H1 (cell line): ENCODE data around the gene KRTAP15-1. TPM values are rescaled to one million over a fixed set of nuclear protein-coding genes. Genes with fewer than 3 reads are reported as not detected.

Experiments used
- CTCF ChIA-PET: fragments of 300-600 bp; sonication (Branson Sonifier 250); formaldehyde crosslinking; loops from one replicate; lab custom pipeline; 2021; ENCODE audit not compliant: partially characterized antibody; lab: Charles Lee
- POLR2A ChIA-PET: fragments of 300-600 bp; sonication (Branson Sonifier 250); formaldehyde crosslinking; loops from one replicate; lab custom pipeline; 2021; ENCODE audit warnings: inconsistent platforms; ENCODE audit not compliant: partially characterized antibody; lab: Charles Lee
- DNase-seq, 2 experiments: peaks; one replicate each; pipeline versions ENCODE4 v3.0.0 to v3.0.0-alpha.2; 2010 to 2022; ENCODE audit warnings: low spot score in 2 of 2, low read depth in 1 of 2, mixed read lengths in 1 of 2
- FAIRE-seq: peaks from 2 replicates; lab custom pipeline; 2011; peaks lifted over from hg19 to GRCh38; lab: Jason Lieb, UNC
- H2AFZ ChIP-seq: 2 replicates; pipeline ENCODE4 v1.8.1; 2012; ENCODE audit warnings: low read length, inconsistent platforms
- H2AK5ac ChIP-seq: 2 replicates; pipeline ENCODE4 v1.6.1; 2013; ENCODE audit warnings: low read depth, low read length
- H2BK120ac ChIP-seq: replicated peaks from 2 replicates; pipeline ENCODE3; 2013; ENCODE audit warnings: low read depth, low read length, inconsistent platforms
- H2BK12ac ChIP-seq: 2 replicates; pipeline ENCODE4 v1.6.1; 2013; ENCODE audit warnings: low read depth, low read length
- H2BK15ac ChIP-seq: 2 replicates; pipeline ENCODE4 v1.6.1; 2013; ENCODE audit warnings: low read length
- H2BK20ac ChIP-seq: 2 replicates; pipeline ENCODE4 v1.6.1; 2013; ENCODE audit warnings: low read length
- H2BK5ac ChIP-seq: 2 replicates; pipeline ENCODE4 v1.6.1; 2013; ENCODE audit warnings: low read depth, low read length
- H3K14ac ChIP-seq: 2 replicates; pipeline ENCODE4 v1.6.1; 2013; ENCODE audit warnings: inconsistent platforms; ENCODE audit not compliant: insufficient read length
- H3K18ac ChIP-seq: 2 replicates; pipeline ENCODE4 v1.6.1; 2013; ENCODE audit warnings: low read length; ENCODE audit errors: extremely low read depth
- H3K23ac ChIP-seq: 2 replicates; pipeline ENCODE4 v1.6.1; 2013; ENCODE audit warnings: inconsistent platforms; ENCODE audit not compliant: insufficient read length
- H3K23me2 ChIP-seq: 2 replicates; pipeline ENCODE4 v1.6.1; 2013; ENCODE audit warnings: low read depth, low read length
- H3K27ac ChIP-seq: 2 replicates; pipeline ENCODE4 v1.6.1; 2011; ENCODE audit warnings: low read depth, low read length, inconsistent platforms
- H3K27me3 ChIP-seq, 4 experiments: replicated peaks in 1 of 4; 1 replicate in 1 of 4; 2 replicates in 3 of 4; pipeline versions ENCODE4 v1.6.1 to v1.8.1; 2011 to 2013; ENCODE audit warnings: low read length in 3 of 4, mild to moderate bottlenecking in 3 of 4, inconsistent platforms in 2 of 4, mixed read lengths in 2 of 4, moderate library complexity in 1 of 4; ENCODE audit not compliant: control insufficient read depth in 3 of 4, insufficient read depth in 3 of 4; ENCODE audit errors: extremely low read depth in 1 of 4
- H3K36me3 ChIP-seq, 4 experiments: 2 replicates each; pipeline versions ENCODE4 v1.6.1 to v1.8.1; 2011 to 2013; ENCODE audit warnings: mild to moderate bottlenecking in 4 of 4, low read length in 3 of 4, moderate library complexity in 2 of 4, control low read depth in 1 of 4, inconsistent platforms in 1 of 4; ENCODE audit not compliant: insufficient read depth in 4 of 4, control insufficient read depth in 2 of 4
- H3K4ac ChIP-seq: replicated peaks from 2 replicates; pipeline ENCODE3; 2013; ENCODE audit warnings: low read length, low read depth, mixed read lengths, inconsistent platforms; ENCODE audit not compliant: insufficient read length
- H3K4me1 ChIP-seq, 4 experiments: replicated peaks in 1 of 4; 1 replicate in 1 of 4; 2 replicates in 3 of 4; pipeline versions ENCODE4 v1.6.1 to v1.8.1; 2011 to 2013; ENCODE audit warnings: low read length in 3 of 4, inconsistent platforms in 2 of 4, mixed read lengths in 1 of 4; ENCODE audit not compliant: insufficient read depth in 4 of 4, control insufficient read depth in 3 of 4
- H3K4me2 ChIP-seq, 2 experiments: 2 replicates each; pipeline versions ENCODE4 v1.6.1 to v1.8.1; 2011 to 2013; ENCODE audit warnings: low read depth in 2 of 2, low read length in 2 of 2, control low read depth in 1 of 2, inconsistent platforms in 1 of 2, mild to moderate bottlenecking in 1 of 2; ENCODE audit not compliant: insufficient read depth in 1 of 2
- H3K4me3 ChIP-seq, 4 experiments: fragments of 200-600, 300-600 bp in 1 of 4; sonication (generic), shearing (Covaris generic), sonication (Bioruptor Twin) in 1 of 4; 2 replicates each; pipeline versions ENCODE4 v1.5.1 to v1.8.1; 2011 to 2016; ENCODE audit warnings: low read length in 4 of 4, low read depth in 3 of 4, control low read depth in 2 of 4, inconsistent platforms in 2 of 4, mild to moderate bottlenecking in 2 of 4, mixed read lengths in 1 of 4, moderate library complexity in 1 of 4; ENCODE audit not compliant: insufficient read depth in 2 of 4; ENCODE audit errors: extremely low read depth in 1 of 4
- H3K56ac ChIP-seq: replicated peaks from 2 replicates; pipeline ENCODE3; 2013; ENCODE audit warnings: low read depth, mild to moderate bottlenecking, mixed read lengths, low read length, inconsistent platforms; ENCODE audit not compliant: insufficient read length
- H3K79me1 ChIP-seq: 2 replicates; pipeline ENCODE4 v1.6.1; 2013; ENCODE audit warnings: low read depth, low read length, control low read depth
- H3K79me2 ChIP-seq, 2 experiments: 2 replicates each; pipeline versions ENCODE4 v1.6.1 to v1.8.1; 2012 to 2013; ENCODE audit warnings: low read length in 2 of 2, mild to moderate bottlenecking in 2 of 2, inconsistent platforms in 1 of 2; ENCODE audit not compliant: insufficient read depth in 2 of 2, control insufficient read depth in 1 of 2
- H3K9ac ChIP-seq, 4 experiments: replicated peaks in 1 of 4; 1 replicate in 1 of 4; 2 replicates in 3 of 4; pipeline versions ENCODE4 v1.6.1 to v1.8.1; 2011 to 2013; ENCODE audit warnings: low read depth in 3 of 4, low read length in 3 of 4, control low read depth in 2 of 4, mild to moderate bottlenecking in 2 of 4, moderate library complexity in 2 of 4, inconsistent platforms in 1 of 4; ENCODE audit errors: extremely low read depth in 1 of 4
- H3K9me3 ChIP-seq, 2 experiments: 2 replicates each; pipeline versions ENCODE4 v1.6.1 to v1.8.1; 2012 to 2013; ENCODE audit warnings: mild to moderate bottlenecking in 2 of 2, moderate library complexity in 2 of 2, control low read depth in 1 of 2, inconsistent platforms in 1 of 2, low read depth in 1 of 2, low read length in 1 of 2, mixed read lengths in 1 of 2; ENCODE audit not compliant: insufficient read depth in 2 of 2
- H4K20me1 ChIP-seq, 2 experiments: replicated peaks in 1 of 2; 2 replicates each; pipeline versions ENCODE3 to v1.8.1; 2011 to 2013; ENCODE audit warnings: inconsistent platforms in 2 of 2, low read length in 2 of 2, mild to moderate bottlenecking in 1 of 2; ENCODE audit not compliant: insufficient read depth in 2 of 2, control insufficient read depth in 1 of 2
- H4K5ac ChIP-seq: 2 replicates; pipeline ENCODE4 v1.6.1; 2013; ENCODE audit warnings: low read length, low read depth, mixed read lengths, inconsistent platforms; ENCODE audit not compliant: insufficient read length
- H4K8ac ChIP-seq: 2 replicates; pipeline ENCODE4 v1.8.0; 2013; ENCODE audit warnings: mild to moderate bottlenecking, moderate library complexity, low read length, inconsistent platforms; ENCODE audit not compliant: insufficient read depth; ENCODE audit errors: extremely low read depth
- H4K91ac ChIP-seq: replicated peaks from 2 replicates; pipeline ENCODE3; 2013; ENCODE audit warnings: low read length, mixed read lengths, inconsistent platforms; ENCODE audit not compliant: insufficient read length
- KDM4A ChIP-seq: IDR thresholded peaks from one replicate; pipeline ENCODE4 v1.7.1; 2012; ENCODE audit warnings: low read depth, mild to moderate bottlenecking, moderate library complexity, low read length, inconsistent platforms; ENCODE audit not compliant: severe bottlenecking
- NANOG ChIP-seq: IDR thresholded peaks from 2 replicates; pipeline ENCODE4 v1.6.1; 2011; ENCODE audit warnings: low read length, low read depth, mild to moderate bottlenecking, inconsistent platforms; ENCODE audit not compliant: insufficient read depth, poor library complexity, severe bottlenecking
- SAP30 ChIP-seq: fragments of 300-600 bp; sonication (generic); IDR thresholded peaks from 2 replicates; pipeline ENCODE4 v1.7.1; 2012; ENCODE audit warnings: low read length, moderate library complexity, mild to moderate bottlenecking, inconsistent platforms; ENCODE audit not compliant: insufficient read depth, insufficient replicate concordance
- SIRT6 ChIP-seq: IDR thresholded peaks from one replicate; pipeline ENCODE4 v1.7.1; 2012; ENCODE audit warnings: low read length, inconsistent platforms
- SP1 ChIP-seq: IDR thresholded peaks from 2 replicates; pipeline ENCODE4 v1.6.1; 2011; ENCODE audit warnings: low read depth, low read length
- TEAD4 ChIP-seq: IDR thresholded peaks from 2 replicates; pipeline ENCODE4 v1.6.1; 2012; ENCODE audit warnings: low read depth, low read length, inconsistent platforms, mixed read lengths
- YY1 ChIP-seq: IDR thresholded peaks from 2 replicates; pipeline ENCODE4 v1.6.1; 2011; ENCODE audit warnings: low read depth, mild to moderate bottlenecking, low read length
- WGBS, 2 experiments: shearing (Covaris generic) in 1 of 2; methylation state at CpG; one replicate each; pipeline versions ENCODE4 v1.1.6 to v1.1.7; 2013 to 2015; ENCODE audit warnings: low lambda C conversion rate in 2 of 2, mixed read lengths in 2 of 2, inconsistent platforms in 1 of 2, low coverage in 1 of 2, missing lambda C conversion rate in 1 of 2; ENCODE audit not compliant: insufficient replicate concordance in 2 of 2, insufficient coverage in 1 of 2, insufficient read length in 1 of 2; ENCODE audit errors: extremely low coverage in 1 of 2, missing lambda C conversion rate in 1 of 2; 5-methylcytosine and 5-hydroxymethylcytosine counted together
- polyA plus RNA-seq, 7 experiments: library from polyadenylated mRNA; depleted of rRNA in 3 of 7; stranded (reverse) in 5 of 7; unstranded in 2 of 7; fragments of >200 nt in 5 of 7; fragments of 200-250 nt in 2 of 7; gene quantifications; 1 replicate in 5 of 7; 2 replicates in 1 of 7; 4 replicates in 1 of 7; pipeline versions ENCODE4 v1.2.1 to v1.2.3, GENCODE V29; 2011 to 2013; ENCODE audit warnings: missing spikeins in 2 of 7, mixed read lengths in 2 of 7
- total RNA-seq: library from RNA; stranded (reverse); fragmentation: NEBNext Ultra II Directional; extraction: Animal tissue kit (Norgen Biotek cat#: 25700); gene quantifications from 2 replicates; pipeline ENCODE4 v1.2.1, GENCODE V29; 2021

KRTAP15-1 gene
- total and polyA plus RNA-seq, 2 of the 8 experiments (the other 6 are each of a cell fraction or from before 2014, with no cell fraction given), result not detected

DNA sequence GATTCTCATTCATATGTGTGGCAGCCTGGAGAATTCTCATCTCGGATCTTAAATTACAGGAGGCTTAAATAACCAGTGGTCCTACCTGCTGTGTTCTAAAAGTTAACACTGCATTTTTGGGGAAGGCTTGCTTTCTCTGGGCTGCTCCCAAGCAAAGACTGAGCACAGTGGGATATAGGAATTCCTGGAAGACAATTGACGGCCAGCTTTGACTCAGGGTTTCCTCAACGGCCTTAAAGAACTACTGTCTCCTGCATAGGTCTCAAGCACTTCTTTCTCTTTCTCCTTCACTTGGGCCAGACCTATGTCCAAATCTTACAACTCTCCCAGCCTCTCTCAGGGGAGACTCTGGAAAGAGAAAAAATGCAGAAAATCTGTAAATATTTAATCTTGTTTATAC lies 13.3 kb upstream of the KRTAP15-1 start:
- no peak overlapping the region for H3K14ac ChIP-seq
- no peak overlapping the region for H3K4me3 ChIP-seq
- H2BK5ac ChIP-seq, result no peak overlapping the region
- no peak overlapping the region for H4K5ac ChIP-seq
- H3K56ac ChIP-seq, result no peak overlapping the region
- 0 out of 2 replicates have a peak overlapping the region, but pooled peaks have one; percentile 72 for H2BK12ac ChIP-seq
- no peak overlapping the region for H2BK20ac ChIP-seq
- H3K27ac ChIP-seq, result no peak overlapping the region
- WGBS, 2 experiments, result 16% methylated on average over 3 of the region's 3 CpGs; no CpG with 5 or more reads in 1 of the 2 experiments
- peaks cover 7 to 10% of the 10 kb centered on the region in 2 experiments; a peak in 3 of 4 replicates for H3K9me3 ChIP-seq
- TF ChIP-seq YY1, result 0 out of 2 replicates have a peak, but pooled peaks have one; percentile 24
- peak; percentile 31 for TF ChIP-seq NANOG
- TF ChIP-seq SP1, result peak; percentile 58; the same call in 1 of the 2 replicates
- TF ChIP-seq TEAD4, result peak; percentile 88
- no peak for TF ChIP-seq KDM4A
- TF ChIP-seq SIRT6, result no peak
- TF ChIP-seq SAP30, result no peak
- no peak overlapping the region for H3K4ac ChIP-seq
- ChIA-PET CTCF (interaction anchor here (1.7 kb wide), 1 partner anchor 37 kb away, joined by 5 read pairs; no protein-coding TSS in a partner anchor), POLR2A (no interaction called here)
- H3K23ac ChIP-seq, result no peak overlapping the region
- no peaks in the 10 kb centered on the region for H3K23me2 ChIP-seq
- H2BK120ac ChIP-seq, result no peak overlapping the region
- peaks cover 2 to 15% (median 6%) of the 10 kb centered on the region in 4 experiments; a peak in 5 of 7 replicates for H3K4me1 ChIP-seq
- DNase-seq (peak in 1 of 2 experiments; percentile 43), FAIRE-seq (peak; percentile 90)
- no peaks in the 10 kb centered on the region for H3K79me2 ChIP-seq
- H4K20me1 ChIP-seq, result no peaks in the 10 kb centered on the region
- H4K8ac ChIP-seq, result no peak overlapping the region
- H2AK5ac ChIP-seq, result no peak overlapping the region
- peak overlapping the region in 1 of 2 experiments; percentile 21; a peak in 1 of 4 replicates for H3K4me2 ChIP-seq
- H3K79me1 ChIP-seq, result no peaks in the 10 kb centered on the region
- no peak overlapping the region for H2BK15ac ChIP-seq
- no peak overlapping the region for H4K91ac ChIP-seq
- no peaks in the 10 kb centered on the region for H3K36me3 ChIP-seq
- no peaks in the 10 kb centered on the region for H3K27me3 ChIP-seq
- H3K9ac ChIP-seq, result no peak overlapping the region
- H2AFZ ChIP-seq, result no peak overlapping the region
- H3K18ac ChIP-seq, result no peak overlapping the region
